ELR (cell line): ENCODE measurements around the gene CHST2.

ENCODE experiments used
- DNase-seq: peaks from one replicate; pipeline ENCODE4 v3.0.0-alpha.2; 2015; ENCODE audit warnings: low read depth

The CHST2 gene

DNA sequence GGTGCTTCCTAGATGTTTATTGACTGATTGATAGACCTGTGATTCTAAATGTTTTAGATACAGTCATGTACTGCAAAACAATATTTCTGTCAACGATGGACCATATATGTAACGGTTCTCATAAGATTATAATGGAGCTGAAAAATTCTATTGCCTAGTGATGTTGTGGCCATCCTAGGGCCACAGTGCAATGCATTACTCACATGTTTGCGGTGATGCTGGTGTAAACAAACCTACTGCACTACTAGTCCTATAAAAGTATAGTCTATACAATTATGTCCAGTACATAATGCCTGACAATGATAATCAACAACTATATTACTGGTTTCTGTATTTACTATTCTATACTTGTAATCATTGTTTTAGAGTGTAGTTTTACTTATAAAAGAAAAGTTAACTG, 46.8 kb downstream of the CHST2 start:
- DNase-seq = peak; percentile 53

DNA sequence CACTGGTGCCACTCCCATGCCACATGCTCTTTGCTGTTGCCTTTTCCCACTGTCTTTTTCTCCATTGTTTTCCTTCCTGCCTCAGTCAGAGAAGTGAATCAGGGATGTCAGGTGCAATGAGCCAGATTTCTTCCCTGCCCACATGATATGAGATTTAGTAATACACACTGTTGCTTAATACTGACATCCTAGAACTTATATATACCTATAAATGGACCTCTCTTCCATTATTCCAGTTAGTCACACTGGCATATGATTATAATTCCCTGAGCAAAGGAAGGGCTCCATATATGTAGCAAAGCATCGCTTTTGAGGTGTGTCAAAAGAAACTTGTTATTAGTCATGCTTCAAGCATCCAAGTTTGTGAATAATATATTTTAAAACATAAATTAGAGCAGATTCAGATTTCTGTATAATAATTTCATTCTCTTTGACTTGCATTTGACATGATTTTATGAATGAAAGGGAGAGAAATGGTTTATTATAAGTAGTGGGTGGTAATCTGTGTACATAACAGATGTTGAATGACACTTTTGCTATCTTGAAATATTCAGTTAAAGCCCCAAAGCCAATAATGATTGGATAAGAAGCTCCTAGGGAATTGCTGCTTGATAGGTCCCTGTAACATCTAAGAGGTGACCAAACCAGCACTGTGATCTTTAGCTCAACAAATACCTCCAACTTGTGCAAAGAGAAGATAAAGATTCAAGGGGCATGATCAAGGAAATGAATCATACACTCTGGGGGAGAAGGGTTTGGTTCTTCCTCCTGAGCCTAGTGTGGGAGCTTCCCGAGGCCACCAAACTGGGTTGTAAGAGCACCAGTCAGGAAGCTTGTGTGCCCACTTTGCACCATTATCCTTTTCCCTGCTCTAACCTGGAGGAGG, 48.6 kb downstream of the CHST2 start:
- DNase-seq = peak; percentile 80

DNA sequence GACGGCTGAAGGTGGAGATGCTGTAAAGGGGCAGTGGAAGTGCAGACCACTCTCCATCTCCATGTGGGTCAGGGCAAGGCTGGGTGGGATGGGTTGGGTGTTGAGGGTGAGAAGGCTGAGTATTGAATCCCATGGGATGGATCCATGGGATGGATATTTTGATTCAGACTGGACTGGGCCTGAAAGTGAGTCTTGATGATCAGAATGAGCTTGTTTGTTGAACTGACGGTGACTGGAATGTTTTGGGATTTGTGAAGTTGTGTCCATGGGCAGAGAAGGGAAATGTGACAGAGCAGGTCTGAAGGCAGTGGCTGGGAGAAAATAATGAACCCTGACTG, 49.3 kb downstream of the CHST2 start:
- no peak for DNase-seq

DNA sequence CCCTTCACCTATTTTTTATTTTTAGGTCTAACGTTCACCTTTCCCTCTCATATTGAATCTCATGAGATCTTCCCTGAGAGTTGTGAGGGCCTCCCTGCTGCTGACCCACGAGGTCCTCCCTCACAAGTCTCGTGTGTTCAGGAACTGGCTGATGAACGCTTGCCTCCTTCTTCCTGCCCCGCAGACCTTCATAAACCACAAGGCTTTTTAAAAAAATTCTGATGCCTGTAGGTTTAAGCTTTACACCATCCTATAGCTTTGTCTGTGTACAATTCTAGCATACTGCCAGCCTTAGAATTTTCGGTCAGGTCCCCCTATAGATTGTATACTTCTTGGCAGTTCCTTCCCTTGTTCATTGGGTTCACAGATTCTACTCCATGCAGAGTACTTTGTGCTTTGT, 50.5 kb downstream of the CHST2 start:
- no peak for DNase-seq

DNA sequence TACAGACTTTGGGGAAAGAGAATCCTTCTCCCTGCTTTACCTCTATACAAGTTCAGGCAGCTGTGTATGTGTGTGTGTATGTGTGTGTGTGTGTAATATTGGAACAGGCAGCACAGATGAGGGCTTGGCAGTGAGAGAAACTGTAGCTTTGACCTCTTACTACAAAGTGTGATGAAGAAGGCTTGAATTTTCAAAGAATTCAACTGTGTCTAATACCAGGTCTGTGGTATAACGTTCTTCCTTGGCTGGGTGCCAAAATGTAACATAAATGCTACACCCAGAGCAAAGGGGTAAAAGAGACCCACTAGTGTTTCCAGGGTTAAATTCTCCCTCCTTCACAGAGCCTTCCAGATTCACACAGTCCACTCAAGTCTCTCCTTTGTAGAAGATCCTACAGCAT, 51.1 kb downstream of the CHST2 start:
- peak; percentile 8 for DNase-seq

DNA sequence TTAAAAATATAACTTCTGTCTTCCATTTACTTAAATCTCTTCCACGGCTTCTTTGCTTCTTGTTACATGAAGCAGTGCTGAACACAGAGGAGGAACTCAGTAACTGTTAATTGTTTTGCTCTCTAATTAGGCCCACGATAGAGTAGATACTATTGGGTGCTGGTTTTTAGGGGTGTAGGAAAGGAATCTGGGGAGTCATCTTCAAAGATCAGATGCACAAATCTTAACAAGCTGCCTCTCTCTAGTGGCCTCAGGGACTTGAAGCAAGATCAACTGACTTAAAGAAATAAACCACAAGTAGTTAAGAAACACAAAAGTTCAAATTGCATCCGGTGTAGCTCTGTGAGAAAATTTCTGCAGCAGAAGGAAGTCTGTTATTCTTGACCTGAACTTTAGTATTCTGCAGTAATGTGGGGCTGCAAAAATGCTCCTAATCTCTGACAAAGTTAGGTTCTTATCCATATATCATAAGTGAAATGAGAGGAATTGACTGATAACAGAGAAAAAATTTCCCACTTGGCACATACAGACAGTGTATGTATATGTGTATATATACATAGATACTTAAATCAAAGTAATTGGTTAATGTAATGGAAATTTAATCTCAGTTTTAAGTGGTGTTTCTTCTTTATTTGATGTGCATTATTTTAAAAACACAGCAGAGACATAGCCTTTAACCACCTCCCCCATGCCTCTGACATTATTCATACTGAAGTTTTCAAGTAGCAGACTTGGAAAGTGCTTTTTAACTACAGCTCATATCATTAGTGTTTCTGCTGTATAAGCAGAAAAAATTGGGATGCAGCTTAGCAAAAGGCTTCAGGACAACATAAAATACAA, 51.8 kb downstream of the CHST2 start:
- peak; percentile 56 for DNase-seq

DNA sequence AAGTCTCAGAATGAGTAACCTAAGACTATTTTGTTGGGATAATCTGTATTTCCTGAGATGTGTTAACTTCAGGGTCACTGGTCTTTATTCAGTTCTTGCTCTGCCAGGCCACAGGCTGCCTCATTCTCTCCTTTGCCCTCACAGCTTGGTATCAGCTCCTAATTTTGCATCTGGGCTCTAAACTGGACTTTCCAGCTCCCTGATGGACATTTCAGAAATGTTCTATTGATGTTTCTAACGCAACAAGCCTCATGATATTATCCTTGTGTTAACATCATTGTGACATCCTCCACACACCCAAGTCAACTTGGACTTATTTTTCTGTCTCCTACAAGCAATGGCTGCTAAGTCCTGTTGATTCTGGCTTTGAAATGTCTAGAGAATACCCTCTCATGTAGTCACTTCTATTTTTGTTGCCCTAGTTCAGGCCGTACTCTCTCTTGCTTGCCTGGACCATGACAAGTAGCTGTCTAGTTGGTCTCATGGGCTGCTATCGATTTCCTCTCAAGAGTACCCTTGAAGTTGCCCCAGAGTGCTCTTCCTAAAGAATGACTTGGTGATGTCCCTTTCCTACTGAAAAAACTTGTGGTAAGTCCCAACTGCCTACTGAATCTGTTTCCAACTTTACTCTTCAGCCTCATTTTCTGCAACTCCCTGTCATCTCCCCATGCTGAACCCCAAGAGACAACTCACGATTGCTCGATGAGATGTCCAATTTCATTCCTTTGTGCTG, 52.7 kb downstream of the CHST2 start:
- DNase-seq = no peak

DNA sequence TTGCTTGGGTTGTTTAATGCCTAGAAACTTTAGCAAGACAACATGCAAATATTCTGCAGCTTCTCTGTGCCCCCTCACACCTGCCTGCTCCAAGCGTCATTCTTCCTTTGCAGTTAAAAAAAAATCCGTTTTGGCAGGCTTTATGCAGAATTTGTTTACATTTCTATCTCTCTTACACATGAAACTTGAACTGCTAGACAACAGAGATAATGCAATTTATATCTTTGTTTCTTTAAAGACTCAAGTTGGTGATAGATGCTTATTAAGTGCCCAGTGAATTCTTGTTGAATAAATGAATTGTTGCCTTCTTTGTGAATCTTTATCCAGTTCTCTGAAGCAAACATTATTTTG, 53.2 kb downstream of the CHST2 start:
- DNase-seq = no peak

DNA sequence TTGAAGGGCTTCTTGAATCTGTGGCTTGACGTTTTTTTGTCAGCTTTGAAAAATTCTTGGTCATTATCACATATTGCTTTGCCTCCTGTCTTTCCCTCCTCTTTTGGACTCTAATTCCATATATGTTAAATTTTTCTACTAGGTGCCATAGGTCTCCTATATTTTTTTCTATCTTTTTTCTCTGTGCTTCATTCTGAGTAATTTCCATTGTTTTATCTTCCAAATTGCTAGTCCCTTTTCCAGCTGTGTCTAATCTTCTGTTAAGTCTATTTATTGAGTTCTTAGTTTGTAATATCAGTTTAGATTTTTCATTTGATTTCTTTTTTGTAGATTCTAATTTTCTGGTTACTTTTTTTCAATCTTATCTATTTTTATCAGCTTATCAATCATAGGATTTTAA, 53.7 kb downstream of the CHST2 start:
- DNase-seq = no peak
